Loucy (cell line): ENCODE measurements around the gene SGIP1.

Experiments
- EZH2phosphoT487 ChIP-seq: fragments of 200-600 bp; IDR thresholded peaks from 2 replicates; pipeline ENCODE4 v1.6.1; 2018; ENCODE audit warnings: antibody characterized with exemption, mild to moderate bottlenecking, moderate library complexity, borderline replicate concordance
- TF ChIP-seq, protein P1 (sequence below): fragments of 200-600 bp; sonication (generic); conservative IDR thresholded peaks from 2 replicates; pipeline ENCODE4 v1.5.1; 2014; ENCODE audit warnings: mild to moderate bottlenecking, antibody characterized with exemption, low read length

DNA sequence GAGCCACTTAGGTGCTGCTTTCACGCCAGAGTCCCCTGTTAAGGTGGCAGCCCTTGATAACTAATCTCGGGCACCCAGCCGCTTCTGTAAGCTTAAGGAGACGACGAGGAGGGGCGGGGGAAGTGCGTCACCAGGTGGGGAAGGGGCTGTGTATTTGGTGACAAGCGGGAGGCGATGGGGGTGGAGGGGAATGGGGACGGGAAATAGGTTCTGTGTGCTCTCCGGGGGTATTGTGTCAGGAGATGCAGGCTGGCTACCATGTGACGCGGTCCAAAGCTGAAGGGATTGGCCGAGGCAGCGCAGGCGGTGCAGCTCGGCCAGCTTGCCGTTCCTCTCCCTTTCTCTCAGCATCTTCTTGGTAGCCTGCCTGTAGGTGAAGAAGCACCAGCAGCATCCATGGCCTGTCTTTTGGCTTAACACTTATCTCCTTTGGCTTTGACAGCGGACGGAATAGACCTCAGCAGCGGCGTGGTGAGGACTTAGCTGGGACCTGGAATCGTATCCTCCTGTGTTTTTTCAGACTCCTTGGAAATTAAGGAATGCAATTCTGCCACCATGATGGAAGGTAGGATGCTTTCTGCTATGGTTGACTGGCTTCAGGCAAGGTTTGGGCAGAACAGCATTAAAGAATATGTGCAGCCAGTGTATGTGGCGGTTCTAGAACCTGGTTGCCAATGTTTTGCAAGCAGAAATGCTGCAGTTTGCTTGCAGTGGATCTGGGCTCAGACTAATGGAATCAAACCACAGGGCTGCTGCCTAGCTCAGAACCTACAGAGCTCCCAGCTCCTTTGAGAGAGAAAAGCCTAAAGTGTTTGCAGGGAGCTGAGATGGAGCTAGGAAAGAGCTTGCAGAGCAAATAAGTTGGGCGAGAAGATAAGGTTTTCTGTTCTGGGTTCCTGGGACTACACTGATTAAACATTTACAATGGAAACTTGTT lies at the start of gene SGIP1:
- TF ChIP-seq, protein P1, sequence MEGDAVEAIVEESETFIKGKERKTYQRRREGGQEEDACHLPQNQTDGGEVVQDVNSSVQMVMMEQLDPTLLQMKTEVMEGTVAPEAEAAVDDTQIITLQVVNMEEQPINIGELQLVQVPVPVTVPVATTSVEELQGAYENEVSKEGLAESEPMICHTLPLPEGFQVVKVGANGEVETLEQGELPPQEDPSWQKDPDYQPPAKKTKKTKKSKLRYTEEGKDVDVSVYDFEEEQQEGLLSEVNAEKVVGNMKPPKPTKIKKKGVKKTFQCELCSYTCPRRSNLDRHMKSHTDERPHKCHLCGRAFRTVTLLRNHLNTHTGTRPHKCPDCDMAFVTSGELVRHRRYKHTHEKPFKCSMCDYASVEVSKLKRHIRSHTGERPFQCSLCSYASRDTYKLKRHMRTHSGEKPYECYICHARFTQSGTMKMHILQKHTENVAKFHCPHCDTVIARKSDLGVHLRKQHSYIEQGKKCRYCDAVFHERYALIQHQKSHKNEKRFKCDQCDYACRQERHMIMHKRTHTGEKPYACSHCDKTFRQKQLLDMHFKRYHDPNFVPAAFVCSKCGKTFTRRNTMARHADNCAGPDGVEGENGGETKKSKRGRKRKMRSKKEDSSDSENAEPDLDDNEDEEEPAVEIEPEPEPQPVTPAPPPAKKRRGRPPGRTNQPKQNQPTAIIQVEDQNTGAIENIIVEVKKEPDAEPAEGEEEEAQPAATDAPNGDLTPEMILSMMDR = no peak
- TF ChIP-seq EZH2phosphoT487 = no peak
